ENCODE results near the gene TFDP2. TPM values are rescaled to one million over a fixed set of nuclear protein-coding genes. Genes with fewer than 3 reads are reported as not detected.

The TFDP2 gene
- total RNA-seq, 1 experiment from 2014 or later, result 55.4 TPM

GRCh38 chr3:141952611-141953010, 196.7 kb downstream of the TFDP2 start:
- ATAC-seq (no peak), DNase-seq (ENCODE audit: low read depth, low spot score) (no peak)
- H2AFZ ChIP-seq (ENCODE audit: low read depth, low read length, poor library complexity, severe bottlenecking), result no peak overlapping the region
- CTCF ChIA-PET, result no interaction called here
- no peaks in the 10 kb centered on the region for H3K9me3 ChIP-seq (ENCODE audit: control insufficient read depth in 1 of 2, insufficient read depth in 1 of 2, low read depth in 1 of 2, low read length in 2 of 2)
- no TSS peak for BruUV-seq (replicated peaks)
- H3K27me3 ChIP-seq (ENCODE audit: insufficient read depth, low read length), result no peaks in the 10 kb centered on the region
- H4K20me1 ChIP-seq (ENCODE audit: insufficient read depth), result no peaks in the 10 kb centered on the region
- H3K4me1 ChIP-seq (ENCODE audit: control insufficient read depth in 1 of 2, insufficient read depth in 2 of 2, low read length in 2 of 2), result no peaks in the 10 kb centered on the region; a peak in 1 of 4 replicates
- no peaks in the 10 kb centered on the region for H3K79me2 ChIP-seq (ENCODE audit: insufficient read depth, low read length)
- no peak overlapping the region for H3K9ac ChIP-seq (ENCODE audit: low read length)
- no peak for TF ChIP-seq FOSL1 (IDR thresholded peaks at IDR 0.05; ENCODE audit: low read depth)
- no peak for TF ChIP-seq CEBPB (IDR thresholded peaks at IDR 0.05; ENCODE audit: low read depth)
- TF ChIP-seq CBX3 (IDR thresholded peaks at IDR 0.05; ENCODE audit: low read depth), result no peak
- TF ChIP-seq CTCF (IDR thresholded peaks at IDR 0.05 in 2 of 3, conservative IDR thresholded peaks at IDR 0.05 in 1 of 3; ENCODE audit: borderline replicate concordance in 1 of 3, insufficient read depth in 1 of 3, low read depth in 2 of 3, low read length in 2 of 3), result no peak
- TF ChIP-seq SRF (IDR thresholded peaks at IDR 0.05; ENCODE audit: low read depth), result no peak
- no peak for TF ChIP-seq YY1 (IDR thresholded peaks at IDR 0.05; ENCODE audit: extremely low read depth, insufficient replicate concordance, low read depth, low read length)
- no peak overlapping the region for H3K4me2 ChIP-seq (ENCODE audit: low read length)
- RAD21 ChIA-PET (ENCODE audit: low non-redundant PET in 1 of 2, low total read pairs in 2 of 2, uncharacterized antibody in 2 of 2, unreplicated experiment in 2 of 2), result no interaction called here
- H3K27ac ChIP-seq (ENCODE audit: low read depth, low read length), result no peak overlapping the region
- POLR2A ChIA-PET, result interaction anchor here (2.0 kb wide), 1 partner anchor 12 kb away, joined by 5 read pairs; no protein-coding TSS in a partner anchor
- H3K9me2 ChIP-seq (ENCODE audit: insufficient read depth), result no peaks in the 10 kb centered on the region
- H3K36me3 ChIP-seq (ENCODE audit: control insufficient read depth in 1 of 2, insufficient read depth in 2 of 2, low read length in 2 of 2), result 0 out of 4 replicates have a peak, but pooled peaks cover 0 to 2% of the 10 kb centered on the region in 2 experiments
- intact Hi-C loops (cut with micrococcal nuclease), result no loop called here
- no peak overlapping the region for H3K4me3 ChIP-seq (replicated peaks in 1 of 2; ENCODE audit: low read depth in 1 of 2, low read length in 2 of 2)

Data from HCT116 (cell line).